Measurements from ENCODE around the gene NDFIP2.

NDFIP2 gene

GRCh38 chr13:79458436-79458835 is 22.5 kb upstream of the NDFIP2 start:
- DNase-seq (ENCODE audit: low read depth), result no peak

- no peak for DNase-seq (ENCODE audit: low read depth)
Measured at GRCh38 chr13:79459906-79460305, 21.0 kb upstream of the NDFIP2 start.

GRCh38 chr13:79462895-79463294 is 18.1 kb upstream of the NDFIP2 start:
- no peak for DNase-seq (ENCODE audit: low read depth)

GRCh38 chr13:79463604-79464003 is 17.4 kb upstream of the NDFIP2 start:
- DNase-seq (ENCODE audit: low read depth), result no peak

- no peak for DNase-seq (ENCODE audit: low read depth)
Measured at GRCh38 chr13:79466872-79467271, 14.1 kb upstream of the NDFIP2 start.

- no peak for DNase-seq (ENCODE audit: low read depth)
Measured at GRCh38 chr13:79468402-79468801, 12.6 kb upstream of the NDFIP2 start.

GRCh38 chr13:79468819-79469218 is 12.1 kb upstream of the NDFIP2 start:
- no peak for DNase-seq (ENCODE audit: low read depth)

GRCh38 chr13:79469608-79470007 is 11.3 kb upstream of the NDFIP2 start:
- no peak for DNase-seq (ENCODE audit: low read depth)

- no peak for DNase-seq (ENCODE audit: low read depth)
Measured at GRCh38 chr13:79470666-79471065, 10.3 kb upstream of the NDFIP2 start.

GRCh38 chr13:79475569-79475968 is 5.4 kb upstream of the NDFIP2 start:
- DNase-seq (ENCODE audit: low read depth), result no peak

GRCh38 chr13:79477968-79478367 is 3.0 kb upstream of the NDFIP2 start:
- DNase-seq (ENCODE audit: low read depth), result no peak

- DNase-seq (ENCODE audit: low read depth), result no peak
Measured at GRCh38 chr13:79479882-79480281, 1.1 kb upstream of the NDFIP2 start.

- peak; percentile 63 for DNase-seq (ENCODE audit: low read depth)
Measured at GRCh38 chr13:79481685-79482052, 714 bp downstream of the NDFIP2 start.

- DNase-seq (ENCODE audit: low read depth), result no peak
Measured at GRCh38 chr13:79482281-79482970, 1.5 kb downstream of the NDFIP2 start.

GRCh38 chr13:79483086-79483706 is 2.2 kb downstream of the NDFIP2 start:
- no peak for DNase-seq (ENCODE audit: low read depth)

GRCh38 chr13:79485014-79485811 is 4.3 kb downstream of the NDFIP2 start:
- no peak for DNase-seq (ENCODE audit: low read depth)

- DNase-seq (ENCODE audit: low read depth), result no peak
Measured at GRCh38 chr13:79486433-79487188, 5.7 kb downstream of the NDFIP2 start.

- DNase-seq (ENCODE audit: low read depth), result no peak
Measured at GRCh38 chr13:79490326-79490725, 9.4 kb downstream of the NDFIP2 start.

GRCh38 chr13:79490824-79491223 is 9.9 kb downstream of the NDFIP2 start:
- DNase-seq (ENCODE audit: low read depth), result no peak

GRCh38 chr13:79491715-79492114 is 10.8 kb downstream of the NDFIP2 start:
- no peak for DNase-seq (ENCODE audit: low read depth)

GRCh38 chr13:79492313-79492798 is 11.4 kb downstream of the NDFIP2 start:
- DNase-seq (ENCODE audit: low read depth), result peak; percentile 26

- no peak for DNase-seq (ENCODE audit: low read depth)
Measured at GRCh38 chr13:79492918-79493594, 12.1 kb downstream of the NDFIP2 start.
